ENCODE data around the gene RAD9A.

RAD9A gene

GRCh38 chr11:67356387-67356863, 35.4 kb upstream of the RAD9A start:
- no peak for DNase-seq (ENCODE audit: low read depth, low spot score)
- no peak overlapping the region for H3K4me3 ChIP-seq (ENCODE audit: low read length)

- no peak overlapping the region for H3K4me3 ChIP-seq (ENCODE audit: low read length)
- peak; percentile 55 for DNase-seq (ENCODE audit: low read depth, low spot score)
These were observed 34.8 kb upstream of the RAD9A start for GRCh38 chr11:67356864-67357561.

GRCh38 chr11:67357831-67358670, 33.7 kb upstream of the RAD9A start:
- DNase-seq (ENCODE audit: low read depth, low spot score), result no peak
- no peak overlapping the region for H3K4me3 ChIP-seq (ENCODE audit: low read length)

GRCh38 chr11:67364169-67364568, 27.6 kb upstream of the RAD9A start:
- DNase-seq (ENCODE audit: low read depth, low spot score), result no peak
- H3K4me3 ChIP-seq (ENCODE audit: low read length), result no peak overlapping the region

- no peak overlapping the region for H3K4me3 ChIP-seq (ENCODE audit: low read length)
- DNase-seq (ENCODE audit: low read depth, low spot score), result no peak
These were observed 26.7 kb upstream of the RAD9A start for GRCh38 chr11:67364783-67365722.

- no peak overlapping the region for H3K4me3 ChIP-seq (ENCODE audit: low read length)
- no peak for DNase-seq (ENCODE audit: low read depth, low spot score)
These were observed 25.9 kb upstream of the RAD9A start for GRCh38 chr11:67365736-67366444.

- no peak overlapping the region for H3K4me3 ChIP-seq (ENCODE audit: low read length)
- DNase-seq (ENCODE audit: low read depth, low spot score), result no peak
These were observed 25.2 kb upstream of the RAD9A start for GRCh38 chr11:67366546-67366945.

GRCh38 chr11:67366961-67367760, 24.6 kb upstream of the RAD9A start:
- DNase-seq (ENCODE audit: low read depth, low spot score), result no peak
- H3K4me3 ChIP-seq (ENCODE audit: low read length), result no peak overlapping the region

- no peak for DNase-seq (ENCODE audit: low read depth, low spot score)
- H3K4me3 ChIP-seq (ENCODE audit: low read length), result no peak overlapping the region
These were observed 24.0 kb upstream of the RAD9A start for GRCh38 chr11:67367761-67368227.

- H3K4me3 ChIP-seq (ENCODE audit: low read length), result no peak overlapping the region
- no peak for DNase-seq (ENCODE audit: low read depth, low spot score)
These were observed 23.2 kb upstream of the RAD9A start for GRCh38 chr11:67368621-67369020.

- no peak overlapping the region for H3K4me3 ChIP-seq (ENCODE audit: low read length)
These were observed 22.5 kb upstream of the RAD9A start for GRCh38 chr11:67369275-67369674.

GRCh38 chr11:67369801-67370284, 21.9 kb upstream of the RAD9A start:
- no peak overlapping the region for H3K4me3 ChIP-seq (ENCODE audit: low read length)
- no peak for DNase-seq (ENCODE audit: low read depth, low spot score)

More at GRCh38 chr11:67369275-67369674, 22.5 kb upstream of the RAD9A start:
- DNase-seq (ENCODE audit: low read depth, low spot score), result no peak

- H3K4me3 ChIP-seq (ENCODE audit: low read length), result no peak overlapping the region
- DNase-seq (ENCODE audit: low read depth, low spot score), result no peak
These were observed 21.3 kb upstream of the RAD9A start for GRCh38 chr11:67370351-67371076.

- H3K4me3 ChIP-seq (ENCODE audit: low read length), result no peak overlapping the region
- DNase-seq (ENCODE audit: low read depth, low spot score), result no peak
These were observed 20.4 kb upstream of the RAD9A start for GRCh38 chr11:67371189-67371910.

GRCh38 chr11:67371911-67372320, 19.9 kb upstream of the RAD9A start:
- DNase-seq (ENCODE audit: low read depth, low spot score), result no peak
- H3K4me3 ChIP-seq (ENCODE audit: low read length), result no peak overlapping the region

GRCh38 chr11:67372321-67372992, 19.3 kb upstream of the RAD9A start:
- no peak for DNase-seq (ENCODE audit: low read depth, low spot score)

More at GRCh38 chr11:67372321-67372992, 19.3 kb upstream of the RAD9A start:
- no peak overlapping the region; the same call in 1 of the 2 replicates for H3K4me3 ChIP-seq (ENCODE audit: low read length)

All from Jurkat, Clone E6-1 (cell line).